Measurements from ENCODE around the gene FAM24A. TPM values are rescaled to one million over a fixed set of nuclear protein-coding genes. Genes with fewer than 3 reads are reported as not detected.

The FAM24A gene
- total and polyA plus RNA-seq, 2 experiments from 2014 or later, result not detected

DNA sequence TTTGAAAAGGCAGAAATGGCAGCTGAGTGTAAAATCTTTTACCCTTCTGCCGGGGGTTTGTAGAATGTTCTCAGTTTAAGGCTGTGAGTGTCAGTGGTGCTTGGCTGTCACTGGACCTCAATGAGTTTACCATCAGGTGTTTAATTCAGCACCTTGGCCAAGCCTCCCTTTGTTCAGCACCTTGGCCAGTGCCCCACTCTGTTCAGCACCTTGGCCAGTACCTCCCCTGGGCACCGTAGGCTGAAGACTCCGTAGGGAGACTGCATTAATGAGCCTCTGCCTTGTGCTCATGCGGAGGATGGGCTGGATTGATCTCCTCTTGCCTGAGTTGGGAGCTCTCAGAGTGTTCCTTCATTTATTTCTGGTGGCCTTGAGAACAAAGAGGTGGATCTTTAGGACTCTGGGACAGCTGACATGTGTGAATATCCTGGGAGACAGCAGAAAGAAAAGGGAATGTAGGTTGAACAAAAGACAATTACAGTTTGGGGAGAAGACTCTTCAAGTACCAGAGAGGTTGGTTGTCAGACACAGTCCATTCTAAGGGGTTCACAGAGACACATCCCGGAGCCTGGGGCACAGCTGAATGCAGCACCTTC lies 1.6 kb downstream of the FAM24A start (continued):
- TF ChIP-seq, protein P1, sequence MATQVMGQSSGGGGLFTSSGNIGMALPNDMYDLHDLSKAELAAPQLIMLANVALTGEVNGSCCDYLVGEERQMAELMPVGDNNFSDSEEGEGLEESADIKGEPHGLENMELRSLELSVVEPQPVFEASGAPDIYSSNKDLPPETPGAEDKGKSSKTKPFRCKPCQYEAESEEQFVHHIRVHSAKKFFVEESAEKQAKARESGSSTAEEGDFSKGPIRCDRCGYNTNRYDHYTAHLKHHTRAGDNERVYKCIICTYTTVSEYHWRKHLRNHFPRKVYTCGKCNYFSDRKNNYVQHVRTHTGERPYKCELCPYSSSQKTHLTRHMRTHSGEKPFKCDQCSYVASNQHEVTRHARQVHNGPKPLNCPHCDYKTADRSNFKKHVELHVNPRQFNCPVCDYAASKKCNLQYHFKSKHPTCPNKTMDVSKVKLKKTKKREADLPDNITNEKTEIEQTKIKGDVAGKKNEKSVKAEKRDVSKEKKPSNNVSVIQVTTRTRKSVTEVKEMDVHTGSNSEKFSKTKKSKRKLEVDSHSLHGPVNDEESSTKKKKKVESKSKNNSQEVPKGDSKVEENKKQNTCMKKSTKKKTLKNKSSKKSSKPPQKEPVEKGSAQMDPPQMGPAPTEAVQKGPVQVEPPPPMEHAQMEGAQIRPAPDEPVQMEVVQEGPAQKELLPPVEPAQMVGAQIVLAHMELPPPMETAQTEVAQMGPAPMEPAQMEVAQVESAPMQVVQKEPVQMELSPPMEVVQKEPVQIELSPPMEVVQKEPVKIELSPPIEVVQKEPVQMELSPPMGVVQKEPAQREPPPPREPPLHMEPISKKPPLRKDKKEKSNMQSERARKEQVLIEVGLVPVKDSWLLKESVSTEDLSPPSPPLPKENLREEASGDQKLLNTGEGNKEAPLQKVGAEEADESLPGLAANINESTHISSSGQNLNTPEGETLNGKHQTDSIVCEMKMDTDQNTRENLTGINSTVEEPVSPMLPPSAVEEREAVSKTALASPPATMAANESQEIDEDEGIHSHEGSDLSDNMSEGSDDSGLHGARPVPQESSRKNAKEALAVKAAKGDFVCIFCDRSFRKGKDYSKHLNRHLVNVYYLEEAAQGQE (IDR thresholded peaks at IDR 0.05; ENCODE audit: unreplicated experiment), result peak; percentile 99
- no peak for TF ChIP-seq JUNB (IDR thresholded peaks at IDR 0.05; ENCODE audit: unreplicated experiment)

DNA sequence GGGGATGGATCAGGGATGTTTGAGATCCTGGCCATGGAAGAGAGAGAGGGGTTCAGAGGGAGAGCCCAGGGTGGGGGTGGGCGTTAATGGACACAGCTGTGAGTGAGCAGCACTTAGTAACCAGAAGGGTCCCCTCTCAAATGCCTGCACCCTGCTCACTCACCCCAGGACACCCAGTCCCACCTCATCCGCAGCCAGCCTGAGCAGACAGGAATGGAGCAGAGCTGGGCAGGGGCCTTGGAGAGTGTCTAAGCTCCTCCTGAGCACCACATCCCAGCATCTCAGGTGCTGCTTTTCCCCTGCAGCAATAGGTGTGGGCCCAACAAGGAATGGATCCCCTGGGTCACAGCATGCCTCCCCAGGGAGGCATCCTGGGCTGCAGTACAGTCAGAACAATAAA lies 5.3 kb downstream of the FAM24A start:
- peaks cover 4% of the 10 kb centered on the region; the same call in 1 of the 2 replicates for H4K20me1 ChIP-seq (replicated peaks; ENCODE audit: insufficient read depth)
- no peak overlapping the region for H3K4me2 ChIP-seq
- Mint-ChIP-seq H3K4me1 (no peaks in the 10 kb centered on the region; the same call in 2 of the 3 replicates), H3K9me3 (no peaks in the 10 kb centered on the region; the same call in none of the 3 replicates), H3K27me3 (ENCODE audit: insufficient read depth, low read depth, poor library complexity) (peaks cover 10% of the 10 kb centered on the region), H3K4me3 (no peak overlapping the region), H3K27ac (no peak overlapping the region), H3K36me3 (ENCODE audit: low read depth) (no peaks in the 10 kb centered on the region)
- H3K4me3 ChIP-seq, result no peak overlapping the region
- no peak overlapping the region for H3K27ac ChIP-seq (ENCODE audit: low read depth)
- ATAC-seq (no peak), DNase-seq (ENCODE audit: low spot score) (no peak)
- TF ChIP-seq, protein P1 (IDR thresholded peaks at IDR 0.05; ENCODE audit: unreplicated experiment), result no peak
- TF ChIP-seq EZH2phosphoT487 (IDR thresholded peaks at IDR 0.05; ENCODE audit: unreplicated experiment), result no peak
- TF ChIP-seq, protein P2, sequence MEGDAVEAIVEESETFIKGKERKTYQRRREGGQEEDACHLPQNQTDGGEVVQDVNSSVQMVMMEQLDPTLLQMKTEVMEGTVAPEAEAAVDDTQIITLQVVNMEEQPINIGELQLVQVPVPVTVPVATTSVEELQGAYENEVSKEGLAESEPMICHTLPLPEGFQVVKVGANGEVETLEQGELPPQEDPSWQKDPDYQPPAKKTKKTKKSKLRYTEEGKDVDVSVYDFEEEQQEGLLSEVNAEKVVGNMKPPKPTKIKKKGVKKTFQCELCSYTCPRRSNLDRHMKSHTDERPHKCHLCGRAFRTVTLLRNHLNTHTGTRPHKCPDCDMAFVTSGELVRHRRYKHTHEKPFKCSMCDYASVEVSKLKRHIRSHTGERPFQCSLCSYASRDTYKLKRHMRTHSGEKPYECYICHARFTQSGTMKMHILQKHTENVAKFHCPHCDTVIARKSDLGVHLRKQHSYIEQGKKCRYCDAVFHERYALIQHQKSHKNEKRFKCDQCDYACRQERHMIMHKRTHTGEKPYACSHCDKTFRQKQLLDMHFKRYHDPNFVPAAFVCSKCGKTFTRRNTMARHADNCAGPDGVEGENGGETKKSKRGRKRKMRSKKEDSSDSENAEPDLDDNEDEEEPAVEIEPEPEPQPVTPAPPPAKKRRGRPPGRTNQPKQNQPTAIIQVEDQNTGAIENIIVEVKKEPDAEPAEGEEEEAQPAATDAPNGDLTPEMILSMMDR (conservative IDR thresholded peaks at IDR 0.05; ENCODE audit: low read depth in 2 of 2), result no peak
- TF ChIP-seq STAT1 (IDR thresholded peaks at IDR 0.05; ENCODE audit: unreplicated experiment), result no peak
- no peak for TF ChIP-seq ZNF331 (CRISPR knock-in tag; IDR thresholded peaks at IDR 0.05; ENCODE audit: low read depth)
- TF ChIP-seq CREB1 (CRISPR knock-in tag; IDR thresholded peaks at IDR 0.05; ENCODE audit: low read depth), result no peak
- no peaks in the 10 kb centered on the region for H3K36me3 ChIP-seq (ENCODE audit: insufficient read depth)
- H3F3A ChIP-seq (replicated peaks; ENCODE audit: low read depth), result no peaks in the 10 kb centered on the region
- H3K27me3 ChIP-seq (ENCODE audit: insufficient read depth), result no peaks in the 10 kb centered on the region
- H3K79me2 ChIP-seq (replicated peaks; ENCODE audit: insufficient read depth), result no peaks in the 10 kb centered on the region
- H3K4me1 ChIP-seq (ENCODE audit: insufficient read depth), result no peaks in the 10 kb centered on the region
- no peak overlapping the region for H2AFZ ChIP-seq
- no peaks in the 10 kb centered on the region for H3K9me2 ChIP-seq (ENCODE audit: insufficient read depth)

All from GM23338 (cell line).